ENCODE measurements around the gene NAALADL2.

NAALADL2 gene

GRCh38 chr3:175272392-175272791 is 413.3 kb downstream of the NAALADL2 start:
- TF ChIP-seq CTCF (IDR thresholded peaks at IDR 0.05) = no peak
- no peak for DNase-seq (ENCODE audit: low spot score)
- H3K27ac ChIP-seq = no peak overlapping the region

DNA sequence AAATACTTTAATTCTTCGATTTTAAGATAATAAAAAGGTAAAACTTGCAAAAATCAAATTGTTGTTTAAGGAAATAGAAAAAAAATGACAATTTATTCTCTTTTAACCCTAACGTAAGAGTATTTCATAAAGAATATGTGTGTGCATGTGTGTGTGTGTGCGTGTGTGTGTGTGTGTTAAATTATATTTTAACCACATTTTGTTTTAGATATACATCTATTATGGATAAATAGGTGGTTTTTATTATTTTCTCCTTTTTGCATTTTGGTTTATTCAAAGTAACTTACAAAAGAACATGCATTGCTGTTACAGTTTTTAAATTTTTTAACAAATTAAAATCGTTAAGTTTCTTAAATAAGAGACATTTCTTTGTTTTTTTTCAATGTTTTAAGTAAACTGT is 414.4 kb downstream of the NAALADL2 start:
- Histone ChIP-seq H3K27ac (no peak overlapping the region), H3K4me3 (no peak overlapping the region)
- DNase-seq (ENCODE audit: low spot score) = no peak
- no peak for TF ChIP-seq CTCF (IDR thresholded peaks at IDR 0.05)

More at GRCh38 chr3:175272392-175272791, 413.3 kb downstream of the NAALADL2 start:
- H3K4me3 ChIP-seq = no peak overlapping the region

DNA sequence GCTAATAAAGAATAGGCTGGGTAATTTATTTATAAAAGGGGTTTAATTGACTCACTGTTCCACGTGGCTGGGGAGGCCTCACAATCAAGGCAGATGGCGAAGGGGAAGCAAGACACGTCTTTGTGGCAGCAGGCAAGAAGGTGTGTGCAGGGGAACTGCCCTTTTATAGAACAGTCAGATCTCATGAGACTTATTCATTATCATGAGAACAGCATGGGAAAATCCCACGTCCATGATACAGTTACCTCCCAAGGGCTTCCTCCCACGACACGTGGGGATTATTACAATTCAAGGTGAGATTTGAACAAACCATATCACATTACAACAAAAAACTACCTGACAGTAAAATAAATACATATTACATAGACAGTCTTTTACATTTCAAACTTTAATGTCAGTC is 414.9 kb downstream of the NAALADL2 start:
- Histone ChIP-seq H3K4me3 (no peak overlapping the region), H3K27ac (no peak overlapping the region)
- no peak for TF ChIP-seq CTCF (IDR thresholded peaks at IDR 0.05)
- no peak for DNase-seq (ENCODE audit: low spot score)

GRCh38 chr3:175274474-175275218 is 415.5 kb downstream of the NAALADL2 start:
- Histone ChIP-seq H3K4me3 (no peak overlapping the region), H3K27ac (no peak overlapping the region)
- DNase-seq (ENCODE audit: low spot score) = no peak
- TF ChIP-seq CTCF (IDR thresholded peaks at IDR 0.05) = no peak

DNA sequence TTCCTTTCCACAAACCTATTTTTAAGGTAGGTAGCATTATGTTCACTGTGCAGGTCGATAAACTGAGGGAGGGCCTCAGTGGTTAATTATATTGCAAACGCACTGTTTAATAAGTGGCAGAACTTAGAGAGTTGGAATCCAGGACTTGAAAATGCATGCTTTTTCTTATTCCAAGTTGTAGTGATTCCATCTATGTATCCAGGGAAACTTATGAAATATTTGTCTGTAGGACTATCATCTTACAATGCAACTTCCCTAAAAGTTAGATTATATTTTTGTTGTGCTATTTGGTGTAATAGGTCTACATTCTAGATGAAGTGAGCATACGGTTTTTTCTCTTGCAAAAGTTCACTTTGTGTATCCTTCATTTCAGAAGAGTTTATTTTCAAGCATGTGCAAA is 419.5 kb downstream of the NAALADL2 start:
- Histone ChIP-seq H3K4me3 (no peak overlapping the region), H3K27ac (no peak overlapping the region)
- TF ChIP-seq CTCF (IDR thresholded peaks at IDR 0.05) = no peak
- no peak for DNase-seq (ENCODE audit: low spot score)

DNA sequence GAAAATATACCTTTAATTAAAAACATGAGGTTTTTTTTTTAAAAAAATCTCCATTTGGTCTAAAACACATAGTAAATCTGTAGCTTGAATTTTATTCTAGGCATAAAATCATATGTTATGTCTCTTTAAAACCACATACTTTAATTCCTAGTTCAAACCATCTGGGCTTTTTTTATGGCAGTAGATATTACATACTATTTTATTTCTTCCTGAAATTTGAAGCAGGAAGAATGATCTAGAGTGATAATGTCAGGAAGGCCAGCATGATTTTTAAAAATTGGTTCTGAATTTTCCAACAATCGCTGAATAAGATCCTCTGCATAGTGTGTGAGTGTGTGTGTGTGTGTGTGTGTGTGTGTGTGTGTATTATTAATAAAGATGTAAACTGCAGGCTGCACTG is 420.3 kb downstream of the NAALADL2 start:
- Histone ChIP-seq H3K27ac (no peak overlapping the region), H3K4me3 (no peak overlapping the region)
- DNase-seq (ENCODE audit: low spot score) = no peak
- no peak for TF ChIP-seq CTCF (IDR thresholded peaks at IDR 0.05)

- Histone ChIP-seq H3K4me3 (no peak overlapping the region), H3K27ac (no peak overlapping the region)
- DNase-seq (ENCODE audit: low spot score) = no peak
- no peak for TF ChIP-seq CTCF (IDR thresholded peaks at IDR 0.05)
These were observed 420.8 kb downstream of the NAALADL2 start for GRCh38 chr3:175279911-175280310.
